H1 (cell line): ENCODE data around the gene CRTC1. TPM values are rescaled to one million over a fixed set of nuclear protein-coding genes. Genes with fewer than 3 reads are reported as not detected.

Experiments
- KDM5A ChIP-seq: fragments of 200-600 bp; IDR thresholded peaks from 2 replicates; pipeline ENCODE4 v1.7.1; 2012; ENCODE audit warnings: mild to moderate bottlenecking, low read length, inconsistent platforms, mixed read lengths
- RFX5 ChIP-seq: IDR thresholded peaks from 2 replicates; pipeline ENCODE4 v1.6.1; 2011; ENCODE audit warnings: low read depth, low read length, improper control_type of control experiment, borderline replicate concordance
- SP2 ChIP-seq: IDR thresholded peaks from 2 replicates; pipeline ENCODE4 v1.6.1; 2012; ENCODE audit warnings: mild to moderate bottlenecking, low read length, inconsistent platforms
- polyA plus RNA-seq, 7 experiments: library from polyadenylated mRNA; depleted of rRNA in 3 of 7; stranded (reverse) in 5 of 7; unstranded in 2 of 7; fragments of >200 nt in 5 of 7; fragments of 200-250 nt in 2 of 7; gene quantifications; 1 replicate in 5 of 7; 2 replicates in 1 of 7; 4 replicates in 1 of 7; pipeline versions ENCODE4 v1.2.1 to v1.2.3, GENCODE V29; 2011 to 2013; ENCODE audit warnings: missing spikeins in 2 of 7, mixed read lengths in 2 of 7
- total RNA-seq: library from RNA; stranded (reverse); fragmentation: NEBNext Ultra II Directional; extraction: Animal tissue kit (Norgen Biotek cat#: 25700); gene quantifications from 2 replicates; pipeline ENCODE4 v1.2.1, GENCODE V29; 2021
- TF ChIP-seq, protein P1 (sequence below), 3 experiments: IDR thresholded peaks; 1 replicate in 2 of 3; 2 replicates in 1 of 3; pipeline versions ENCODE4 v1.5.1 to v1.6.1; 2011; ENCODE audit warnings: low read length in 3 of 3, mild to moderate bottlenecking in 3 of 3, inconsistent platforms in 2 of 3, low read depth in 1 of 3, moderate library complexity in 1 of 3; ENCODE audit not compliant: insufficient read depth in 1 of 3; ENCODE audit errors: control extremely low read depth in 1 of 3
- TF ChIP-seq, protein P2 (sequence below): IDR thresholded peaks from 2 replicates; pipeline ENCODE4 v1.6.1; 2012; ENCODE audit warnings: inconsistent platforms

Gene CRTC1
- total and polyA plus RNA-seq, 2 of the 8 experiments (the other 6 are each of a cell fraction or from before 2014, with no cell fraction given), result 2.9 to 8.5 TPM

- TF ChIP-seq, protein P1, sequence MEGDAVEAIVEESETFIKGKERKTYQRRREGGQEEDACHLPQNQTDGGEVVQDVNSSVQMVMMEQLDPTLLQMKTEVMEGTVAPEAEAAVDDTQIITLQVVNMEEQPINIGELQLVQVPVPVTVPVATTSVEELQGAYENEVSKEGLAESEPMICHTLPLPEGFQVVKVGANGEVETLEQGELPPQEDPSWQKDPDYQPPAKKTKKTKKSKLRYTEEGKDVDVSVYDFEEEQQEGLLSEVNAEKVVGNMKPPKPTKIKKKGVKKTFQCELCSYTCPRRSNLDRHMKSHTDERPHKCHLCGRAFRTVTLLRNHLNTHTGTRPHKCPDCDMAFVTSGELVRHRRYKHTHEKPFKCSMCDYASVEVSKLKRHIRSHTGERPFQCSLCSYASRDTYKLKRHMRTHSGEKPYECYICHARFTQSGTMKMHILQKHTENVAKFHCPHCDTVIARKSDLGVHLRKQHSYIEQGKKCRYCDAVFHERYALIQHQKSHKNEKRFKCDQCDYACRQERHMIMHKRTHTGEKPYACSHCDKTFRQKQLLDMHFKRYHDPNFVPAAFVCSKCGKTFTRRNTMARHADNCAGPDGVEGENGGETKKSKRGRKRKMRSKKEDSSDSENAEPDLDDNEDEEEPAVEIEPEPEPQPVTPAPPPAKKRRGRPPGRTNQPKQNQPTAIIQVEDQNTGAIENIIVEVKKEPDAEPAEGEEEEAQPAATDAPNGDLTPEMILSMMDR (IDR thresholded peaks at IDR 0.05; ENCODE audit: control extremely low read depth in 1 of 3, insufficient read depth in 1 of 3, low read depth in 1 of 3, low read length in 3 of 3), result no peak
- TF ChIP-seq RFX5 (no peak), KDM5A (no peak), SP2 (no peak)
- TF ChIP-seq, protein P2, sequence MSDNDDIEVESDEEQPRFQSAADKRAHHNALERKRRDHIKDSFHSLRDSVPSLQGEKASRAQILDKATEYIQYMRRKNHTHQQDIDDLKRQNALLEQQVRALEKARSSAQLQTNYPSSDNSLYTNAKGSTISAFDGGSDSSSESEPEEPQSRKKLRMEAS, result no peak
Measured at GRCh38 chr19:18799389-18799970, 116.0 kb downstream of the CRTC1 start (continued).
